Fibroblast of lung (primary cell): Measurements from ENCODE around the gene ZCCHC2.

Source experiments
- CTCF ChIP-seq, 2 donors: IDR thresholded peaks in 1 of 2; conservative IDR thresholded peaks in 1 of 2; 1 replicate in 1 of 2; 2 replicates in 1 of 2; pipeline ENCODE4 v1.5.1; 2011 to 2012; ENCODE audit warnings: low read length in 2 of 2, control low read depth in 1 of 2, inconsistent platforms in 1 of 2, low read depth in 1 of 2, mild to moderate bottlenecking in 1 of 2
- EZH2 ChIP-seq: IDR thresholded peaks from 2 replicates; pipeline ENCODE4 v1.5.1; 2012; ENCODE audit warnings: low read length, control low read depth, mild to moderate bottlenecking; ENCODE audit errors: missing control alignments

- TF ChIP-seq CTCF (conservative IDR thresholded peaks at IDR 0.05 in 1 of 2, IDR thresholded peaks at IDR 0.05 in 1 of 2; ENCODE audit: low read depth in 1 of 2, low read length in 2 of 2): no peak
- no peak for TF ChIP-seq EZH2
These were observed 95.9 kb downstream of the ZCCHC2 start for GRCh38 chr18:62618735-62619134.
